Measurements from ENCODE around the gene TRIM2.
"Not testable (repeated sequence)": the region's sequence is repeated elsewhere in the genome, so short reads cannot be mapped to it uniquely, and the experiment has no call there.

The TRIM2 gene

DNA sequence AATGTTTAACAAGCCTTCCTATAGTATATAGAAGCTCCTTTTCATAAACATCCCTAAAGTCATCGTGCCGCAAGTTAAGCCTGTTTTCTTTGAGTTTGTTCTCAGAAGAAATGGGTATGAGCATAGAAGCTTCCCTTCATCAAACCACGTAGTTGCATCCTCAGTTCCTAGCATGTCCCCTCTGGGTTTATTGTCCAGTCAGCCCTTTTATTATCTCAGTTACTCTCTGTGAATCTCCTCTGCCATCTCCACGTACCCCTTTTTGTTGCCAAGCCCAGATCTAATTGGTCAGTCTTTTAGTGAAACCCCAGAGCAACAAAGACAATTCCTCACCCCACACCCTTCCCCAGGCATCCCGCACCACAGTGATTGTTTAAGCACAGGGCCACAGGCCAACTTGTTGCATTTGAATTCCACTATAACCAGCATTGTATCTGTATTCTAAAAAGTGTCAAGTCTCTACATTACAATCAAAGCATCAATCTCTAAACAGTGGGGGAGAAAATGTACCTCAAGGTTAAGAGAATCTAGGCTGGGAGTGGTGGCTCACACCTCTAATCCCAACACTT lies 12.4 kb upstream of the TRIM2 start:
- DNase-seq: no peak

GRCh38 chr4:153197301-153197700 lies 6.9 kb upstream of the TRIM2 start:
- no peak for DNase-seq

GRCh38 chr4:153198719-153199118 lies 5.5 kb upstream of the TRIM2 start:
- DNase-seq: no peak

GRCh38 chr4:153203746-153204145 lies 497 bp upstream of the TRIM2 start:
- not testable (repeated sequence) for DNase-seq

DNA sequence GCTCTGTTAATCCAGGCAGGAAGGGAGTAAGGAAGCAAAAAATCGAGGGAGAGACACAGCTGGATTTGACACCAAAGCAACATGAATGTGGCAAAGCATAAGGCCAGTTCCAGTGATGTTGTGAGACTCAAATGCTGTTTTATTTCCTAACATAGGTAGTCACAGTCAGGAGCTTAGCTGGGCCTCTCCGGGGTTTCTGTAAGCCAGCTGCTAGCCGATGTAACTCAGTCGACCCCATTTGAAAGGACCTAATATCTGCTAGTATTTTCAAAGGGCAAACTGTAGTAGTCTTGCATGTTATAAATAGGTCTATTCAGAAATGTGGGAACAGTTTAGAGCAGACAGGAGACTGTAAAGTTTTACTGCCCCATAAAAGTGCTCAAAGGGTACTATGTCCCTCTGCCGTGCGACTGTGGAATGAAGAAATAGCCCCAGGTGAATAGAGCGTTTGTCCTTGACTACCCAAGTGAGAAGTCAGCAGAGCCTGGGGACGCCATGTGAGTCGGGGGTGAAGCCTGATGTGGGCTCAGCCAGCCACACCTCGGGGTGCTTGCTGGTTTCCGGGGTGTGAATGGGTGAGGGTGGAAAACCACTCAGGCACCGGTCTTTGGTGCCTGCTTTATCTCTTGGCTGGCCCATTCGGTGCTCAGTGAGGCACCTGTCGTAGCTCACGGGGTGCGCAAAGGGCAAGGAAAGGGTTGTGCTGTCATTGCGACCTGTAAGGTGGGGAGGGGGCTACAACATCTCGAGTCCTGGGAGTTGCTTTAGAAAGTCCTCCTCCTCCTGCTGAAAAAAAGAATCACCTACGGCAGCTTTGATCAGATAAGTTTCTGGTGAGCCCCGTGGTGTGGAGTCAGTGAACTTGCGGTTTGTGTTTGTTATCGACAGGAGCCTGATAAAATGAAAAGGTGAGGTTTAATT lies 745 bp downstream of the TRIM2 start:
- peak; percentile 70 for DNase-seq

DNA sequence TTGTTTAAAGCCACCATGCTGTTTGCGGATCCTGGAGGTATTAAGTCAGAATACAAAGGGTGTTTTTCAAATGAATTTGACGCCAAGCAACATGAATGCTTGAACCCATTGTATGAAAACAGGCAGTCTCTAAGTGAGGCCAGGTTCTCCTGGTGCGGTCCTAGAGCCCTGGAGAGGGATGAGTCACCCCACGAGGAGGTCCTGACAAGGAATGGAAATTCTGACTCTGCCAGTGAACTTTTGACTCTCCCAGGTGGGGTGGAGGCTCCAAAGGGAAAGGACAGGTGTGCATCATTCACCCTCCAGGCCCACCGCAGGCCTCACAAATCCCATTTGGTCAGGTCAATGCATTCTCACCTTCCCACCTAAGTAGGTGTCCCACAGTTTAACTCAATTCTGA lies 1.5 kb downstream of the TRIM2 start:
- peak; percentile 3 for DNase-seq

DNA sequence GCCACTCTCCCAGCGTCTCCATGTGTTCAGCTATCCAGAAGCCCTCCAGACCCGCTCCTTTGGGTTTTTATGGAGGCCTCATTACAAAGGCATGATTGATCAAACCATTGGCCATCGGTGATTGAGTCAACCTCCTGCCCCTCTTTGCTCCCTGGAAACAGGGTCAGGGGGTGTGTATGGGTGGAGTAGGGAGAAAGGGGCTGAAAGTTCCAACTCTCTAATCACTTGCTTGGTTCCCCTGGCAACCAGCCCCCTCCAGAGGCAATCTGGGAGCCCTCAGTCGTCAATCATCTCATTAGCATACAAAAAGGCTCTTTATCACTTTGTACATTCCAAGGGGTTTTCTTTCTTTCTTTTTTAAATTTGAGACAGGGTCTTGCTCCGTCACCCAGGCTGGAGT lies 2.3 kb downstream of the TRIM2 start:
- DNase-seq: no peak

DNA sequence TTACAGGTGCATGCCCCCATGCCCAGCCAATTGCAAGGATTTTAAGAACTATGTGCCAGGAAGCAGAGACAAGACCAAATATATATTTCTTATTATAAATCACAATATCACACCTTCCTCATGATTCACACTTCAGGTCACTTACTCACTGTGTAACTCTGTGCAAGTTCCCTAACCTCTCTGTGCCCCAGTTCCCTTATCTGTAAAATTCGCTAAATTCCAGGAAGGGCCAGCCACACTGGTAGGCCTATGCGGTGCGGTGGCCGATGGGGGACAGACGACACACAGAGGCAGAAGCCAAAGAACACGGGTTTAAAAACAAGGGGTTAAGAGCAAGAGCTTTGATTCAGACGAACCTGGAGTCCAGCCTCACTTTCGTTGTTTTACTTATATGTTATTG lies 2.8 kb downstream of the TRIM2 start:
- DNase-seq: no peak

GRCh38 chr4:153207567-153207966 lies 3.3 kb downstream of the TRIM2 start:
- no peak for DNase-seq

- DNase-seq: no peak
These were observed 5.2 kb downstream of the TRIM2 start for GRCh38 chr4:153209410-153209809.

DNA sequence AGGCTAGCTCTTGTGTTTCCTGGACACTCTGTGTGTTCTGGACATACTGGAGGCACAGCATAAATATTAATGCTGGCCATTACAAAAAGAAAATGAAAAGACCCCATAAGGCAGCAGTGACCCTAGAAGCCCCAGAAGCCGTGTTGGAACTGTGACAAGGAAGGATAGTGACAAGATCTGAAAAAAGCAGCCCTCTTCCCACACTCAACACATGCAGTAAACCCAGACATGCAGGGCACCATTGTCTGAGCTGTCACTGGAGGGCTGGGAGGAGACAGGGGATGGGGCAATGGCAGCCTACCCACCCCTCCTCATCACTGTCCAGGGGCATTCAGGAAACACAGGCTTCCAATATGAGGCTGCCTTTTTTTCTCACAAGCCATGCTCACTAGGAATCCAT lies 6.5 kb downstream of the TRIM2 start:
- DNase-seq: no peak

GRCh38 chr4:153211986-153212728 lies 7.9 kb downstream of the TRIM2 start:
- DNase-seq: no peak

GRCh38 chr4:153212736-153213135 lies 8.5 kb downstream of the TRIM2 start:
- DNase-seq: no peak

DNA sequence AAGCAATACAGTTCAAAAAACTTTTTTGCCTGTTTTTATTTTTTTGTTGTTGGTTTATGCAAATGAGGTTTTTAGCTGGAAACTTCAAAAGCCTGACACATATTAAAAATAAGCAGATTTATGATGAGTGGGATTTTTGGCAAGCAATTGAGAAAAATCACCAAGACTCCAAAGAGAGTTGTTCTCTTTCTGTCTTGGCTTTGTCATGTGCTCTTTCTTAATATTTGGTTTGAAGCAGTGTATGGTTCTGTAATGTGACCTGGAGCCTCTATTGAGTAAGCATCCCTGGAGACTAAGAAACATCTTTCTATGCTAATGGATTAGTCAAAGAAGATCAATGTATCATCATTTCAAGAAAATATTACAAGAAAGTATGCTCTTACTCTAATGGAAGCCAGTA lies 11.7 kb downstream of the TRIM2 start:
- DNase-seq: no peak

- no peak for DNase-seq
These were observed 12.3 kb downstream of the TRIM2 start for GRCh38 chr4:153216546-153216945.

DNA sequence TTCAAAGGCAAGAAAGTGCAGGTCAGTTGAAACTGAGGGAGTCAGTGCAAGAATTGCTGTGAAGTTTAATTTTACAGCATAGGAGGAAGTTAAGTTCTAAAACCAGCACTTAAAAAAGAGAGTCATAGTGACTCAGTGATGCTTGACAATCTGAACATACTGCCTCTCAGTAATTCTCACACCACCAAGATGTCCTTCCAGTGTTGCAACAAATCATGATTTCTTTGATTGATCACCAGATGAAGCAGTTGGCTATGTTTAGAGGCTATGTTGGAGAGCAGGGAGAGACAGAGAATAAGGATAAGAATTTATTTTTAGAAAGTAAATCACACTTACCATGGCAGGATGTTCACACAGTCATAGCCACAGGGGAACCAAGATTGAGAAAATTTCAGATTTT lies 13.2 kb downstream of the TRIM2 start:
- DNase-seq: no peak

DNA sequence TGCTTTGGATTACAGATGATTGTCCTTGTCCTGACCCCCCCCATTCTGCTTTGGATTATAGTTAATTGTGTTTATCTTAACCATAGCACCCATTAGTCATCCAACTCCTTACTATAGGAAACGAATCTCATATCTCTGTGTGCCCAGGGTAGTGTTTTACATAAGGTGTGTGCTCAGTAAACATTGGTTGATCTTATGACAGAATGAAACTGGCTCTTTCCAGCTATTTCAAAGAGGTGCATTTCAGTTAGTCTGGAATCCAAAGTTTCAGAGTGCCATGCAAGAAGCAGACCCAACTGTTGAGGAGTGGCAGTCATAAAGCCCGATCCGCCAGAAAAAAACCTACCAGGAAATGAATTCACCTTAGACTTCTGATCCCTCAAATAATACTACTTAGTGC lies 14.7 kb downstream of the TRIM2 start:
- no peak for DNase-seq

DNA sequence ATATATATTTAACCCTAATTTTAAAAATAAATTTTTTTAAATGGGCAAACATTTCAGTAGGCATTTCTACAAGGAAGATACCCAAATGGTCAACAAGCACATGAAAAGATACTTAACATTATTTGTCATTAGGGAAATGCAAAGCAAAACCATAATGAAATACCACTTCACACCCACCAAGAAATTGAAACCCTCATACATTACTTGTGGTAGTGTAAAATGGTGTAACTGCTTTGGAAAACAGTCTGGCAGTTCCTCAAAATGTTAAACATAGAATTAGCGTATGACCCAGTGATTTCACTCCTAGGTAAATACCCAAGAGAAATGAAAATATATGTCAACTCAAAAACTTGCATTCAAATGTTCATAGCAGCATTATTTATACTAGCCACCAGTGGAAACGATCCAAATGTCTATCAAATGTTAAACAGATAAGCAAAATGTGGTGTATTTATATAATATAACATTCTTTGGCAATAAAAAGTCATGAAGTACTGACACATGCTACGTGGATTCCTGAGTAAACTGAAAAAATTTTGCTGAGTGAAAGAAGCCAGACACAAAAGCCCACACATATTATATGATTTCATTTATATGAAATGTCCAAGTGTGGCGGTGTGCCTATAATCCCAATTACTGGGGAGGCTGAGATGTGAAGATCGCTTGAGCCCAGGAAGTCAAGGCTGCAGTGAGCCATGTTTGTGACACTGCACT lies 16.6 kb downstream of the TRIM2 start:
- DNase-seq: no peak

DNA sequence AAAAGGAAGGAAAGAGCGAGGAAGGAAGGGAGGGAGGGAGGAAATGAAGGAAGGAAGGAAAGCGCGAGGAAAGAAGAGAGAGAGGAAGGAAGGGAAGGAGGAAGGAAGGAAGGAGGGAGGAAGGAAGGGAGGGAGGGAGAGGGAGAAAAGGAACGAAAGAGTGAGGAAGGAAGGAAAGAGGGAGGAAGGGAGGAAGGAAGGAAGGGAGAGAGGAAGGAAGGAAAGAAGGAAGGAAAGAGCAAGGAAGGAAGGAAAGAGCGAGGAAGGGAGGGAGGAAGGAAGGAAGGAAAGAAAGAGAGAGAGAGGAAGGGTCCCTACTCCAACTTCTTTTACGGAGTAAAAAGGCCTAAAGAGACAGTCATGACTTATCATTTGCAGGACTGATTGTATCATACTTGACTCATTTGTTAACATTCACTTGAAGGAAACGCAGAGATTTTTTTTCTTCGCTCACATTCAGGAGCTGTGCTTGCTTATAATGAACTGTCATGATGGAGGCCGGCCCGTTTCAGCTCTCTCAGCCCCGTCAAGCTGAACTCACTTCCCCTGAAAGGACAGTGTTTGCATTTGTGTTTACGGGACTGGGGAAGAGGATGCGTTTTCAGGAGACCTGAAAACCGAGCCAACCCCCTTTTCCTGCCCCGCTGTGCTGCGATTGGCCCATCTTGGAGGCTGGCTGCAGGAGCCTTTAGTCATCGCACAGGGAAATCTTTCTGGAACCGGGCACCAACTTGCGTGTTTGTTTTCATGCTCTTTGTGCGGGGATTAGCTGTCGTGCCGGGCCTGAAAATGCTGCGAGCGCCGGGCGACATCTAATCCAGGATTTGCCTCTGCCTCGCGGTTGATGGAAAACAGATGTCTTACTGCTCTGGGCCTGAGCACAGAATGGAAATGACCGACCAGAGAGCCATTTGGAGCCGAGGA lies 17.8 kb downstream of the TRIM2 start:
- DNase-seq: peak; percentile 40

GRCh38 chr4:153222707-153223426 lies 18.6 kb downstream of the TRIM2 start:
- DNase-seq: peak; percentile 15

DNA sequence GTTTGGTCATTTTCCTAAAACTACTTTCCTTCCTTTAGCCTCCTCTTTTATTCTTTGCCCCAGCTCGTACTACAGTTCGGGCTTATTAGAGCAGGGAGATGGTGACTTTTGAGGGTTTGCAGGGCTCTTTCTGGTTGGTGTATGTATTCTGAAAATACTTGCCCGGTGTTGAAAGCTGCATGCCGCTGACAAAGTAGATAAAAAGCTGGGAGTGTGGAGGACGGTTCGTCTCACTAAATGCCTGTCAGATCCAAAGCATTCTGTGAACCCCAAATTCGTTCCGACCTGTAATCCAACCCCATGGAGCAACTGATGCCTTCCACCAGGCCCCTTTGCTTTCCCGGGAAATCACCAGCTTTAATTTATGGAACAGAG lies 19.2 kb downstream of the TRIM2 start:
- DNase-seq: no peak

Data from central memory CD4-positive, alpha-beta T cell (primary cell).